Testis (tissue), 2 donors: ENCODE data around the gene UFC1.

Experiments
- CTCF ChIP-seq, 3 experiments: fragments of 450-650 bp in 2 of 3; fragments of 200-600 bp in 1 of 3; sonication (generic) in 1 of 3; IDR thresholded peaks; one replicate each; pipeline ENCODE4 v1.5.1; 2016 to 2019; ENCODE audit warnings: antibody characterized with exemption in 3 of 3, mild to moderate bottlenecking in 2 of 3, moderate library complexity in 1 of 3
- POLR2A ChIP-seq: fragments of 450-650 bp; IDR thresholded peaks from one replicate; pipeline ENCODE4 v1.6.1; 2017; ENCODE audit warnings: antibody characterized with exemption, mild to moderate bottlenecking, moderate library complexity

- TF ChIP-seq CTCF (IDR thresholded peaks at IDR 0.05) (no peak), POLR2A (no peak)
Measured at GRCh38 chr1:161189036-161189435, 35.3 kb downstream of the UFC1 start.
